Measurements from ENCODE around the gene ASNSD1. TPM values are rescaled to one million over a fixed set of nuclear protein-coding genes. Genes with fewer than 3 reads are reported as not detected.

The ASNSD1 gene
- polyA plus RNA-seq, 1 of the 3 experiments (the other 2 are of a cell fraction), result 15.5 TPM

- TF ChIP-seq FOXJ3 (CRISPR knock-in tag; IDR thresholded peaks at IDR 0.05), result no peak
- no peak for TF ChIP-seq NFIC (IDR thresholded peaks at IDR 0.05; ENCODE audit: borderline replicate concordance)
- TF ChIP-seq REST (IDR thresholded peaks at IDR 0.05; ENCODE audit: low read depth, low read length), result no peak
- TF ChIP-seq ELF1 (IDR thresholded peaks at IDR 0.05), result no peak
- TF ChIP-seq PBX3 (IDR thresholded peaks at IDR 0.05), result no peak
- TF ChIP-seq TCF12 (IDR thresholded peaks at IDR 0.05), result no peak
- no peak for TF ChIP-seq FOXM1 (IDR thresholded peaks at IDR 0.05; ENCODE audit: low read depth)
- no peak for TF ChIP-seq EP300 (IDR thresholded peaks at IDR 0.05; ENCODE audit: borderline replicate concordance in 1 of 2, low read depth in 1 of 2, low read length in 1 of 2)
- TF ChIP-seq EZH2phosphoT487 (IDR thresholded peaks at IDR 0.05; ENCODE audit: borderline replicate concordance, low read depth), result no peak
- TF ChIP-seq IRF3 (IDR thresholded peaks at IDR 0.05; ENCODE audit: low read depth, low read length), result no peak
- TF ChIP-seq GATA2 (CRISPR knock-in tag; IDR thresholded peaks at IDR 0.05), result no peak
- no peak for TF ChIP-seq ZBTB33 (IDR thresholded peaks at IDR 0.05; ENCODE audit: borderline replicate concordance, low read depth)
- no peak for TF ChIP-seq TEAD4 (IDR thresholded peaks at IDR 0.05; ENCODE audit: borderline replicate concordance, insufficient read depth)
- no peak for TF ChIP-seq POLR2AphosphoS5 (IDR thresholded peaks at IDR 0.05; ENCODE audit: low read depth, low read length)
- no peak for TF ChIP-seq RCOR1 (IDR thresholded peaks at IDR 0.05; ENCODE audit: low read length)
- no peak for TF ChIP-seq CHD2 (IDR thresholded peaks at IDR 0.05; ENCODE audit: low read length, partially characterized antibody)
- no peak for TF ChIP-seq USF1 (IDR thresholded peaks at IDR 0.05; ENCODE audit: borderline replicate concordance, low read depth)
- no peak for TF ChIP-seq MAX (IDR thresholded peaks at IDR 0.05; ENCODE audit: low read depth)
- no peak for TF ChIP-seq SMC3 (IDR thresholded peaks at IDR 0.05; ENCODE audit: low read depth, low read length)
- H3K27me3 ChIP-seq (ENCODE audit: insufficient read depth), result no peaks in the 10 kb centered on the region
- ChIA-PET CTCF (interaction anchor here (1.1 to 7.8 kb wide), 5 partner anchors 13 to 213 kb away, joined by 3 to 99 read pairs (median 11); partner anchors contain the start of genes ASNSD1 and OSGEPL1), POLR2A (no interaction called here)
- no peaks in the 10 kb centered on the region for H3K9me2 ChIP-seq
- no peaks in the 10 kb centered on the region for H4K20me1 ChIP-seq (ENCODE audit: insufficient read depth)
- peaks cover 17% of the 10 kb centered on the region for H3K79me2 ChIP-seq (ENCODE audit: insufficient read depth)
- H3K27ac ChIP-seq (ENCODE audit: low read depth in 2 of 2, low read length in 1 of 2), result no peak overlapping the region
- DNase-seq, result no peak
- no peak overlapping the region for H2AFZ ChIP-seq (ENCODE audit: low read depth)
- H3K4me1 ChIP-seq (ENCODE audit: control insufficient read depth in 1 of 2, insufficient read depth in 2 of 2, low read depth in 1 of 2, low read length in 1 of 2), result peaks cover 0 to 6% of the 10 kb centered on the region in 2 experiments; a peak in 2 of 4 replicates
- peaks cover 11% of the 10 kb centered on the region for H3F3A ChIP-seq (replicated peaks; ENCODE audit: insufficient read depth)
- H3K4me2 ChIP-seq, result no peak overlapping the region
- H3K9me3 ChIP-seq, result peaks cover 8% of the 10 kb centered on the region; the same call in 1 of the 2 replicates
- peaks cover 15 to 19% of the 10 kb centered on the region in 2 experiments for H3K36me3 ChIP-seq (replicated peaks in 1 of 2; ENCODE audit: control insufficient read depth in 1 of 2, insufficient read depth in 2 of 2, low read length in 1 of 2)
- no peak overlapping the region for H3K4me3 ChIP-seq (ENCODE audit: low read depth in 2 of 2, low read length in 1 of 2)
- H3K9ac ChIP-seq, result no peak overlapping the region
- WGBS (ENCODE audit: low lambda C conversion rate), result 96% methylated on average over 4 of the region's 4 CpGs
Observed at GRCh38 chr2:189676471-189676870, 15.2 kb downstream of the ASNSD1 start.
